Activated CD8-positive, alpha-beta memory T cell treated with anti-CD3 and anti-CD28 coated beads for 1 hour (primary cell): Measurements from ENCODE around the gene WDR1.

ENCODE experiments used
- DNase-seq, 2 donors: peaks; one replicate each; pipeline ENCODE4 v3.0.0-alpha.2; 2020; ENCODE audit warnings: low read depth in 1 of 2; ENCODE audit errors: extremely low read depth in 1 of 2

WDR1 gene

GRCh38 chr4:10075158-10075863 lies 41.3 kb downstream of the WDR1 start:
- DNase-seq = no peak

DNA sequence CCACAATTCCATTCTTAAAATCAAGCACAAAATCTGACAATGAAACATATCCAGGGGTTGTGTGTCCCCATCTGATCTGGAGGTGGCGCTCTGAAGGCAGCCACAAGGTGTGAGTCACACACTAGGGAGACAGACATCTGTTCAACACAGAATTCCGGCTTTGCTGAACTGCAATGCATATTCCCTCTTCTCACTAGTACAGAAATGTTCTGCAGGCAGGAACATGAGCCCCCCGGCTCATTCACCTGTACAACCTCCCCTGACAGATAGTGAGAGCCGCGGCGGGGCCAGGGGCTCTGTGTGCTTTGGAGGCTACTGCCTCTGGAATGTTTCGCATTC lies 41.9 kb downstream of the WDR1 start:
- DNase-seq = no peak

GRCh38 chr4:10074076-10074766 lies 42.4 kb downstream of the WDR1 start:
- DNase-seq = no peak

DNA sequence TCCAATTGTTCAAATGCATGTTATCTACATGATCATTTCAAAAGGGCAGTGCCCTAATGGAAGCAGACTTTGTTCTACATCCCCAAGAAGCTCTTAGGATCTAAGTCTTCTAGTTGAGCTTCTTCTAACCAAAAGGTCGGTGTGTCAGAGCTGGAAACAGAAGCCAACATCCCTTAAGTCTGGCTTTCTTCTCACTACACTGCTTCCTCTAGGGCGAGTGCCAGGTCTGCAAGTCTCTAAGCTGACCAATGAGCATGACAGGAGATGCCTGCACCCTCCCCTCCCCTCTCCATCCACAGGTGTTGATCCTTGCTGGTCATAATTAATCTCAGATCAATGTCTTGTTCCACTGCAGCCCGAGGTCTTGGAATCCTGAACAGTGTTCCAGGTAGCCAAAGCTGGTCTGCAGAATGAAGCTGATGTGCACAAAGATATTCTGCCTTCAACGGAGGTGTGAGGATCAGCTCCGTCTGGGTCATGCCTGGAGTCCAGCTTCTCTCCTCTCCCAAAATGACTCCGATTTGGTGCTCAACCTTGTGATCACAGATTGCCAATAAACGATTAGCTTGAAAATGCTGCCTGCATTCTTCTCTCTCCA lies 44.1 kb downstream of the WDR1 start:
- DNase-seq = no peak

DNA sequence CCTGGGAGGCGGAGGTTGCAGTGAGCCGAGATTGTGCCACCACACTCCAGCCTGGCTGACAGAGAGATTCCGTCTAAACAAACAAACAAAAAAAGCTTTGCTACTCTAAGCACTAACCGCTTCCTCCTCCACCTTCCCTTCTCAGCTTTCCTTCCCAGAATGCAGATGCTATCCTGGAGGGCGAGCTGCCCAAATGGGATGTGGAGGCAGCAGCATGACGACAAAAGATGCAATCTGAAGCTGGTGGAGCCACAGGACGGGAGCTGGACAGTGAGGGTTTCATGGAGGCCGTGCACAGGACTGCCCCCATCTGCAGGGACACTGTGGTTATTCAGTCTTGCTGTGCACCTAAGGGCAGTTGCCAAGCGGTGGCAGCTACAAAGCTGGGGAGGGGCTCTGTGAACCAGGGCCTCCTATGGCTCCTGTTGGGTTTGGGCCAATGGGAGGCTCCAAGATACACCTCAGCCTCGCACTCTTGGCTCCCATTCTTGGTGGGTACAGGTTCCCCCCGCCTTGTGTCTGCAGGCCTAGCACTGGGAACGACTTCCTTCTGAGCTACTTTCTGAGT lies 47.4 kb downstream of the WDR1 start:
- DNase-seq = no peak

DNA sequence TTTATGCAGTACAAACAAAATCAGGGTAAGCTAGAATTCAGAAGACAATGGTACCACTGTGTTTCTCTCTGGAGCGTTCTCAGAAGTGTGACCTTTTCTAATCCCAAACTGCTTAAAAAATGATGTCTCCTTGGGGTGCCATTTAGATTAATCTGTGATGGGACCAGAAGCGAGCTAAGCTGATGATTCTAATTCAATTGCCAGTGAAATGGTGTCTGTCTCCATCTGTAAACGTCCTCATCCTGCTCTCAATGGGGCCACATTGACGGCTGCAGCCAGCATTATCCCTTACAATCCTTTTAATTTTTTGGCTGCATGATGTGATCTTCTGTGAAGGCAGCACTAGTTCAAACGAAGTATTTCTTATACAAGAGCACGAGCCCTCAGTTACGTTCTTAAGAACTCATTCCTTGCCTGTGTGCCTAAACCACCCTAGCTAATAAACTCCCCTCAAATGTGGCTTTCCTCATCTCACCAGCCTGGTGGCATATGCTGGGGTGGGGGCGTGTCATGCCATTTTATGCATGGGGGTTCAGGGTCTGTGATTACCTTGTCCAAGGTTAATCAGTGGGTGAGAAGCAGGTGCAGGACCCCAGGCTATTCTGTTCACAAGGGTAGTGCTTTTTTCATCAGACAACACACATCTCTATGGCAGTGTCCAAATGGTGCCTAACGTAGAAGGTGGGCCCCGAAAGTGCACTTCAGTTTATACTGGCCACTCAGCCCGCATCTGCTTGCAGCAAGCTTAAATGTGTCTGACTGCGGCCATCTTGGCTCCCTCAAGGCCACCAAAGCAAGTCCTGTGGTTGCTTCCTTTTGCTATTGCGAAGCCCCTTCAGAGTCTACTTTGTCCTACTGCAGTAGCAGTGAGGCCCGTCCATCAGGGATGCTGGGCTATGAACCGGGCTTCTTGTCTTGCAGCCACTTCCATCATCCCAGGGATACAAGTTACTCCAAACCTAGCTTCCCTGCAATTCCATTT lies 49.6 kb downstream of the WDR1 start:
- DNase-seq = no peak

GRCh38 chr4:10066206-10066605 lies 50.4 kb downstream of the WDR1 start:
- no peak for DNase-seq

DNA sequence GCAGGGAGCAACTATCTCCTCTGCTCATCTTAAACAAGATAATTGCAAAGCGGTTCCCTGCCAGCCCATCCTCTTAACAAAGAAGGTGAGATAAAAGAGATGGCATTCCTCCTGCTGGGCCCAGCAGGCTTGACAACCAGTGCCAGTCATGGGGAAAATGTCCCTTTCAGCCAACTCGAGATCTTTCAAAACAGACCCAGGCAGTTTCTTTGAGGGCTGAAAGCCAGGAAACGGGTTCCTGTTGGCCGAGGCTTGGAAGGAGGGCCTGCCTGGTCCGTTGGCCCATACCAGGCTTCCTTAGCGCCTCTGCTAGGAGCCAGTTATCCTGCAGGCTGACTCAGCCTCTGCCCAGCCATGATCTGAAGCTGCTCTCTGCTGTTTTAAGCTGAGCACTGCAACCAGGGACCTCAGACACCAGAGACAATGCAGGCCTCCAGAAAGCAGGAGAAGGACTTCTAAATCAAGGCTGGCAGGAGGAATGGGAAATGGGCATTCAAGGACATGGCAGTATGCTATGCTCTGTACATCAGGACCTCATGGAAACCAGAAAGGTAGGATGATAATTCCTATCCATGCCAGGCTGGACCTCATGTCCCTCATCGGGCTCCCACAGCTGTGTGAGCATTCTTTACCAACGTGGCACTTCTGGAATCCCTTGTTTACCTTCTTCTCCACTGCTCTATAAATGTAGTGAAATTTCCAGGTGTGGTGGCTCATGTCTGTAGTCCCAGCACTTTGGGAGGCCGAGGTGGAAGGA lies 52.9 kb downstream of the WDR1 start:
- no peak for DNase-seq

DNA sequence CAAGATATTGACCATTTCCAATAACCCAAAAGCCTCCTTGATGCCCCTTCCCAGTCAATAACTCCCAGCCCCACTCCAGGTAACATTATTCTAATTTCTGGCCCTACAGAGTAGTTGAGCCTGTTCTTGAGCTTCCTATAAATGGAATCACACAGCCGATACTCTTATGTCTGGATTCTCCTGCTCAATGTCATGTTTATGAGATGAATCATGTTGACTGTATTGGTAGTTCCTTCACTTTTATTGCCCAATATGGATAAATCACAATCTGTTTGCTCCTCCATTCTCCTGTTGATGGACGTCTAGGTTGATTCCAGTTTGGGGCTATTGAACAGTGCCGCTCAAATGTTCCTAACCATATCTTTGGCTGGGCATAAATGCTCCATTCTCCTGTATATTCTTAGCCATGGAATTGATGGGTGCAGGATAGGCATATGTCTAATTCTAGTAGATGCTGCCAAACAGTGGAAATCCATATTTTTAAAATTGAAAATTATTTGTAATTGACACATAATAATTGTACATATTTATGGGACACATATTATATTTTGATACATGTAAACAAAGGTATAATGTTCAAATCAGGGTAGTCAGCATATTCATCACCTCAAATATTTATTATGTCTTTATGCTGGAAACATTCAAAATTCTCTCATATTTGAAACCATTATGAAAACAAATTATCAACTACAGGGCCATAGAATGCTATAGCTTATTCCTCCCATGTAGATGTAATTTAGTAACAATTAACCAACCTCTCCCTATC lies 54.8 kb downstream of the WDR1 start:
- DNase-seq = no peak

DNA sequence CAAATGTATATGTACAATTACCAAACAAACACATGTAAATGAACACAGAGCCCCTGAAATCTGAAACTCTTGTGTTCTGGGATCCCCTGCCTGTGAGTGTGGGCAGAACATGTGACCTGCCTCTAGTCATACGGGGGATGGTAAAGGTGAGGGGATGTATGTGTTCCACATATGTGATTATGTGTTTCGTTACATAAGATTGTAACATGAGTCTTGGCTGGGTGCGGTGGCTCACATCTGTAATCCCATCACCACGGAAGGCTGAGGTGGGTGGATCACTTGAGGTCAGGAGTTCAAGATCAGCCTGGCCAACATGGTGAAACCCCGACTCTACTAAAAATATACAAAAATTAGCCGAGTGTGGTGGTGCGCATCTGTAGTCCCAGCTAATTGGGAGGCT lies 58.2 kb downstream of the WDR1 start:
- DNase-seq = no peak

GRCh38 chr4:10057023-10057395 lies 59.6 kb downstream of the WDR1 start:
- no peak for DNase-seq

- no peak for DNase-seq
Observed at GRCh38 chr4:10056334-10057022, 60.1 kb downstream of the WDR1 start.

GRCh38 chr4:10055871-10056270 lies 60.7 kb downstream of the WDR1 start:
- no peak for DNase-seq

- no peak for DNase-seq
Observed at GRCh38 chr4:10054571-10055041, 62.0 kb downstream of the WDR1 start.

GRCh38 chr4:10053635-10054453 lies 62.8 kb downstream of the WDR1 start:
- no peak for DNase-seq

- DNase-seq = no peak
Observed at GRCh38 chr4:10051517-10052135, 65.0 kb downstream of the WDR1 start.

- DNase-seq = no peak
Observed at GRCh38 chr4:10050721-10051120, 65.9 kb downstream of the WDR1 start.
